ENCODE data around the gene TTPAL.

TTPAL gene

GRCh38 chr20:44543358-44543757, 67.7 kb downstream of the TTPAL start:
- peak overlapping the region in 1 of 2 experiments; percentile 64 for H3K27ac ChIP-seq (ENCODE audit: insufficient read depth in 1 of 2, low read depth in 1 of 2, low read length in 2 of 2, poor library complexity in 1 of 2, severe bottlenecking in 2 of 2)
- peak overlapping the region in 1 of 7 experiments; percentile 29 for H3K4me3 ChIP-seq (ENCODE audit: control insufficient read depth in 1 of 7, extremely low read depth in 1 of 7, insufficient read depth in 4 of 7, low read depth in 2 of 7, low read length in 6 of 7)
- H3K9me3 ChIP-seq (ENCODE audit: control extremely low read depth in 1 of 5, control insufficient read depth in 4 of 5, insufficient read depth in 2 of 5, low read depth in 1 of 5, low read length in 4 of 5) = no peaks in the 10 kb centered on the region
- peaks cover 2 to 41% (median 28%) of the 10 kb centered on the region in 4 experiments for H3K4me1 ChIP-seq (ENCODE audit: control extremely low read depth in 1 of 4, control insufficient read depth in 4 of 4, insufficient read depth in 4 of 4, low read length in 3 of 4)
- WGBS (ENCODE audit: insufficient coverage) = 83% methylated on average over 2 of the region's 3 CpGs
- no peak for DNase-seq
- no peaks in the 10 kb centered on the region for H3K36me3 ChIP-seq (ENCODE audit: control insufficient read depth in 4 of 4, insufficient read depth in 4 of 4, low read length in 3 of 4)
- ChIA-PET CTCF (interaction anchor here (1.1 kb wide), 2 partner anchors 16 kb away, joined by 3 to 4 read pairs; no protein-coding TSS in a partner anchor), POLR2A (no interaction called here)
- H3K27me3 ChIP-seq (replicated peaks in 2 of 5; ENCODE audit: control insufficient read depth in 4 of 5, insufficient read depth in 5 of 5, low read length in 4 of 5) = no peaks in the 10 kb centered on the region

Measured in common myeloid progenitor, CD34-positive (primary cell).